Natural killer cell (primary cell): ENCODE measurements around the gene TLCD2. TPM values are rescaled to one million over a fixed set of nuclear protein-coding genes. Genes with fewer than 3 reads are reported as not detected.
"Not testable (repeated sequence)": the region's sequence is repeated elsewhere in the genome, so short reads cannot be mapped to it uniquely, and the experiment has no call there.

Source experiments
- ATAC-seq, 3 donors: fragments of 150-1000 bp in 2 of 3; fragments of 200-7000 bp in 1 of 3; cut with Tn5 transposase; 1 replicate in 1 of 3; 2 replicates in 2 of 3; pipeline ENCODE4 v1.10.0; 2021; ENCODE audit warnings: mild to moderate bottlenecking in 2 of 3, moderate library complexity in 2 of 3
- DNase-seq, 2 donors: peaks; one replicate each; pipeline versions ENCODE4 v3.0.0 to v3.0.0-alpha.2; 2013 to 2021; ENCODE audit warnings: mixed read lengths in 1 of 2
- H3K27ac ChIP-seq: one replicate; pipeline ENCODE4 v1.5.1; 2013; ENCODE audit warnings: mild to moderate bottlenecking, low read length
- H3K27me3 ChIP-seq: one replicate; pipeline ENCODE4 v1.6.1; 2013; ENCODE audit warnings: low read length; ENCODE audit not compliant: control insufficient read depth, insufficient read depth
- H3K36me3 ChIP-seq: one replicate; pipeline ENCODE4 v1.6.1; 2013; ENCODE audit warnings: low read length; ENCODE audit not compliant: control insufficient read depth, insufficient read depth
- H3K4me1 ChIP-seq: one replicate; pipeline ENCODE4 v1.6.1; 2013; ENCODE audit warnings: low read length; ENCODE audit not compliant: control insufficient read depth, insufficient read depth
- H3K4me3 ChIP-seq: one replicate; pipeline ENCODE4 v1.5.1; 2013; ENCODE audit warnings: low read length
- H3K9me3 ChIP-seq: one replicate; pipeline ENCODE4 v1.6.1; 2013; ENCODE audit warnings: low read length; ENCODE audit not compliant: control insufficient read depth, insufficient read depth
- H3K27ac Mint-ChIP-seq, 2 donors: one replicate each; pipeline ENCODE4 v1.8.0; 2022; ENCODE audit warnings: mild to moderate bottlenecking in 2 of 2, mixed read lengths in 2 of 2, moderate library complexity in 1 of 2
- H3K27me3 Mint-ChIP-seq, 2 donors: one replicate each; pipeline ENCODE4 v1.8.0; 2022; ENCODE audit warnings: low read depth in 2 of 2, mixed read lengths in 2 of 2
- H3K36me3 Mint-ChIP-seq: one replicate; pipeline ENCODE4 v1.8.0; 2022; ENCODE audit warnings: mixed read lengths
- H3K4me1 Mint-ChIP-seq, 2 donors: one replicate each; pipeline ENCODE4 v1.8.0; 2022; ENCODE audit warnings: mixed read lengths in 2 of 2
- H3K4me3 Mint-ChIP-seq: one replicate; pipeline ENCODE4 v1.8.0; 2022; ENCODE audit warnings: mild to moderate bottlenecking, moderate library complexity, mixed read lengths
- H3K9me3 Mint-ChIP-seq, 2 donors: one replicate each; pipeline ENCODE4 v1.8.0; 2022; ENCODE audit warnings: mixed read lengths in 2 of 2
- WGBS: methylation state at CpG from one replicate; pipeline ENCODE4 v1.1.7; 2013; ENCODE audit warnings: missing lambda C conversion rate; ENCODE audit not compliant: insufficient coverage; 5-methylcytosine and 5-hydroxymethylcytosine counted together
- intact Hi-C: fragments of 100-400 bp; cut with micrococcal nuclease; formaldehyde crosslinking; loops from one replicate; pipeline ENCODE4 v1.14.2; 2022
- total RNA-seq, 4 donors: library from RNA; stranded (reverse); fragments of 120-200 nt in 1 of 4; gene quantifications; one replicate each; pipeline versions ENCODE4 v1.2.3 to v1.2.4, GENCODE V29; 2013 to 2022
- TF ChIP-seq, protein P1 (sequence below): fragments of 200-600 bp; IDR thresholded peaks from one replicate; pipeline ENCODE4 v1.8.0; 2022; ENCODE audit warnings: antibody characterized with exemption

The TLCD2 gene
- total RNA-seq, 3 donors from 2014 or later (not counting 1 experiment from before 2014, with no cell fraction given): 0.18 to 0.28 (median 0.28) TPM

DNA sequence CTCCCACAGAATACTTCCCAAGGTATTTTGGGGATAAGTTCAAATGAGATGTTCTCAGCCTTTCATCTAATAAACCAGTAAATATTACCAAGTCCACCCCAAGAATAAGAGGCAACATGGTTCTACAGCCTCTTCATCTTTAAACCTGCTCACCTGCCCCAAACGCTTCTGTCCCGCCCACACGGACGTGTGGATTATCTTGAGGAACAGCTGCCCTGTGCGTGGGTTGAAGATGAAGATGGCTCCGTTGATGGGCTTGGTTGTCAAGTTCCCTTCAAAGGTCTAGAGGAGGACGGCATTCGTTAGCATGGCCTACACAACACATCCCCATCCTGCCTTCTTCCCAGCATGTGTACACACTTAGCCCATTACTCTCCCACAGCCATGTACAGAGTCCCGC, 52.1 kb downstream of the TLCD2 start:
- Mint-ChIP-seq H3K9me3 (no peaks in the 10 kb centered on the region), H3K36me3 (peaks cover 55% of the 10 kb centered on the region), H3K4me1 (peaks cover 7 to 8% of the 10 kb centered on the region in 2 donors), H3K4me3 (no peak overlapping the region), H3K27ac (no peak overlapping the region), H3K27me3 (no peaks in the 10 kb centered on the region)
- Histone ChIP-seq H3K9me3 (no peaks in the 10 kb centered on the region), H3K27ac (no peak overlapping the region), H3K4me3 (no peak overlapping the region), H3K36me3 (peaks cover 88% of the 10 kb centered on the region), H3K27me3 (no peaks in the 10 kb centered on the region), H3K4me1 (no peaks in the 10 kb centered on the region)
- 97% methylated on average over 9 of the region's 9 CpGs for WGBS
- no peak for ATAC-seq
- TF ChIP-seq, protein P1, sequence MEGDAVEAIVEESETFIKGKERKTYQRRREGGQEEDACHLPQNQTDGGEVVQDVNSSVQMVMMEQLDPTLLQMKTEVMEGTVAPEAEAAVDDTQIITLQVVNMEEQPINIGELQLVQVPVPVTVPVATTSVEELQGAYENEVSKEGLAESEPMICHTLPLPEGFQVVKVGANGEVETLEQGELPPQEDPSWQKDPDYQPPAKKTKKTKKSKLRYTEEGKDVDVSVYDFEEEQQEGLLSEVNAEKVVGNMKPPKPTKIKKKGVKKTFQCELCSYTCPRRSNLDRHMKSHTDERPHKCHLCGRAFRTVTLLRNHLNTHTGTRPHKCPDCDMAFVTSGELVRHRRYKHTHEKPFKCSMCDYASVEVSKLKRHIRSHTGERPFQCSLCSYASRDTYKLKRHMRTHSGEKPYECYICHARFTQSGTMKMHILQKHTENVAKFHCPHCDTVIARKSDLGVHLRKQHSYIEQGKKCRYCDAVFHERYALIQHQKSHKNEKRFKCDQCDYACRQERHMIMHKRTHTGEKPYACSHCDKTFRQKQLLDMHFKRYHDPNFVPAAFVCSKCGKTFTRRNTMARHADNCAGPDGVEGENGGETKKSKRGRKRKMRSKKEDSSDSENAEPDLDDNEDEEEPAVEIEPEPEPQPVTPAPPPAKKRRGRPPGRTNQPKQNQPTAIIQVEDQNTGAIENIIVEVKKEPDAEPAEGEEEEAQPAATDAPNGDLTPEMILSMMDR: no peak
- no peak for DNase-seq
- intact Hi-C loops: no loop called here

DNA sequence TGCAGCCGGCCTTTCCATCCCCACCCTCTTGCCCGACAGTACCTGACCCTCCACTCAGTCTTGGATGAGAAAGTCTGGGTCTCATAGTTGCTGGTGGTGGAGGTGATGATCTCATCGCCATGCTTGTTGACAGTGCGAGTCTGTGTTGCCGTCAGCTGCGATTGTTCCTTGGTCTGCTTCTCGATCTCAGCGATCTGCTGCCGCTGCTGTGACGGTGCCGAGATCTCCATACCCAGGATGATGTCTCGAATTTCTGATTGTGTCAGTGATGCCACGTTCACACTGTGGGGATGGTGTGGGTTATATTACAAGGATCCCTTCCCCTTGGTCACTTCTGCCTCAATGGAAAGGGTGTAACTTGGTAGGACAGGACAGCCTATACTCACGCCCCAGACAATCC, 56.4 kb downstream of the TLCD2 start:
- TF ChIP-seq, protein P1: no peak
- no peak overlapping the region for H3K27ac ChIP-seq
- ATAC-seq (no peak), DNase-seq (no peak)
- Mint-ChIP-seq H3K4me3 (no peak overlapping the region), H3K9me3 (no peaks in the 10 kb centered on the region), H3K4me1 (peaks cover 7 to 8% of the 10 kb centered on the region in 2 donors), H3K27ac (no peak overlapping the region), H3K27me3 (no peaks in the 10 kb centered on the region), H3K36me3 (peaks cover 34% of the 10 kb centered on the region)
- intact Hi-C loops: no loop called here
- H3K4me1 ChIP-seq: peaks cover 8% of the 10 kb centered on the region
- WGBS: 98% methylated on average over 13 of the region's 14 CpGs
- H3K9me3 ChIP-seq: no peaks in the 10 kb centered on the region
- no peak overlapping the region for H3K4me3 ChIP-seq
- peaks cover 76% of the 10 kb centered on the region for H3K36me3 ChIP-seq
- no peaks in the 10 kb centered on the region for H3K27me3 ChIP-seq

DNA sequence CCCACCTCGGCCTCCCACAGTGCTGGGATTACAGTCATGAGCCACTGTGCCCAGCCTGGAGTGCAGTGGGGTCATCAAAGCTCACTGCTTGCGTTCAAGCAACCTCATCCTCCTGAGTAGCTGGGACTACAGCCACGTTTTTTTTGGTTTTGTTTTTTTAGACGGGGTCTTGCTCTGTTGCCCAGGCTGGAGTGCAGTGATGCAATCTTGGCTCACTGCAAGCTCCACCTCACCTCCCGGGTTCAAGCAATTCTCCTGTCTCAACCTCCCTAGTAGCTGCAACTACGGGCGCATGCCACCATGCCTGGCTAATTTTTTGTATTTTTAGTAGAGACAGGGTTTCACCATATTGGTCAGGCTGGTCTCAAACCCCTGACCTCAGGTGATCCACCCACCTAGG, 57.4 kb downstream of the TLCD2 start:
- 98% methylated on average over 7 of the region's 7 CpGs for WGBS
- H3K27ac ChIP-seq, ATAC-seq, H3K9me3 ChIP-seq, H3K9me3 Mint-ChIP-seq, intact Hi-C loops, DNase-seq, H3K4me3 ChIP-seq, H3K27me3 ChIP-seq, H3K27me3 Mint-ChIP-seq: not testable (repeated sequence)
- peak overlapping the region in 1 of 2 donors; percentile 8 for H3K27ac Mint-ChIP-seq
- H3K4me3 Mint-ChIP-seq: peak overlapping the region; percentile 17
- H3K4me1 ChIP-seq: peaks cover 17% of the 10 kb centered on the region
- H3K36me3 ChIP-seq: peaks cover 67% of the 10 kb centered on the region
- peaks cover 28% of the 10 kb centered on the region for H3K36me3 Mint-ChIP-seq
- H3K4me1 Mint-ChIP-seq: peaks cover 7 to 14% of the 10 kb centered on the region in 2 donors

Other genes with a start within 250 kb of the TLCD2 start
- gene MYO1C, start 217.7 kb downstream of the TLCD2 start, total RNA-seq: 10 to 100 TPM in 2 of 3 donors, 1 to 10 TPM in 1; 4.0 to 39.6 (median 24.0) TPM
- gene INPP5K, start 193.8 kb downstream of the TLCD2 start, total RNA-seq: 100 to 1,000 TPM; 278 to 317 (median 292) TPM
- gene PITPNA, start 147.6 kb downstream of the TLCD2 start, total RNA-seq: 10 to 100 TPM; 61.8 to 78.2 (median 73.6) TPM
- 10 to 100 TPM; 24.5 to 36.0 (median 30.3) TPM for gene SLC43A2, start 81.5 kb downstream of the TLCD2 start, total RNA-seq
- 1 to 10 TPM in 2 of 3 donors, under 1 TPM in 1; 0.59 to 3.1 (median 1.0) TPM for gene SCARF1, start 64.6 kb downstream of the TLCD2 start, total RNA-seq
- 1 to 10 TPM; 2.3 to 5.1 (median 4.0) TPM for gene RILP, start 60.5 kb downstream of the TLCD2 start, total RNA-seq
- 100 to 1,000 TPM; 475 to 508 (median 480) TPM for gene PRPF8, start 25.5 kb downstream of the TLCD2 start, total RNA-seq
- 10 to 100 TPM; 40.8 to 54.2 (median 46.2) TPM for gene WDR81, start 14.3 kb upstream of the TLCD2 start, total RNA-seq
- under 1 TPM; 0.47 to 0.84 (median 0.48) TPM for gene SERPINF2, start 32.5 kb upstream of the TLCD2 start, total RNA-seq
- gene SERPINF1, start 51.7 kb upstream of the TLCD2 start, total RNA-seq: 1 to 10 TPM in 2 of 3 donors, not detected in 1; 1.0 to 2.1 TPM
- 10 to 100 TPM; 20.3 to 37.8 (median 24.3) TPM for gene SMYD4, start 119.5 kb upstream of the TLCD2 start, total RNA-seq
- gene RPA1, start 119.6 kb upstream of the TLCD2 start, total RNA-seq: 100 to 1,000 TPM in 1 of 3 donors, 10 to 100 TPM in 2; 70.9 to 101 (median 98.9) TPM